LNCAP (cell line): ENCODE results near the gene MST1R.

Experiments
- TF ChIP-seq, protein P1 (sequence below): fragments of 450-650 bp; IDR thresholded peaks from 2 replicates; pipeline ENCODE4 v1.5.1; 2017; ENCODE audit warnings: mild to moderate bottlenecking

Gene MST1R

DNA sequence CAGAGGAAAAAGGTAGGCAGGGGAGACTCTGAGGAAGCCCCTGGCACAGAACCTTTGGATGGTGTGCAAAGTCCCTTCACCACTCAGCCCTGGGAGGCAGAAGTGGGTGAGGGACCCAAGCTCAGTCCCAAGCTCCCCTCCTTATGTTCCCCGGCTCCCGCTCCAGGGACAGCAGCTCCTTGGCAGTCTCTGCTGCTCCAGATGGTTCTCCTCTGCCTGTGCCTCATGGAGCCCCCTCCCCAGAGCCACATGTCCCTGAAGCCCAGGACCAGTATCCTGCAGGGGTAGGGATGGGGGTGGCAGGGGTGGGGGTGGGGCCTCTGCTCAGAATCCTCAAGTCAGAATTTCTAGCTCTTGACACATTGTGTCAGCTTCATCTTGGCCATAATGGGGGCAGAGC lies 26.0 kb downstream of the MST1R start:
- TF ChIP-seq, protein P1, sequence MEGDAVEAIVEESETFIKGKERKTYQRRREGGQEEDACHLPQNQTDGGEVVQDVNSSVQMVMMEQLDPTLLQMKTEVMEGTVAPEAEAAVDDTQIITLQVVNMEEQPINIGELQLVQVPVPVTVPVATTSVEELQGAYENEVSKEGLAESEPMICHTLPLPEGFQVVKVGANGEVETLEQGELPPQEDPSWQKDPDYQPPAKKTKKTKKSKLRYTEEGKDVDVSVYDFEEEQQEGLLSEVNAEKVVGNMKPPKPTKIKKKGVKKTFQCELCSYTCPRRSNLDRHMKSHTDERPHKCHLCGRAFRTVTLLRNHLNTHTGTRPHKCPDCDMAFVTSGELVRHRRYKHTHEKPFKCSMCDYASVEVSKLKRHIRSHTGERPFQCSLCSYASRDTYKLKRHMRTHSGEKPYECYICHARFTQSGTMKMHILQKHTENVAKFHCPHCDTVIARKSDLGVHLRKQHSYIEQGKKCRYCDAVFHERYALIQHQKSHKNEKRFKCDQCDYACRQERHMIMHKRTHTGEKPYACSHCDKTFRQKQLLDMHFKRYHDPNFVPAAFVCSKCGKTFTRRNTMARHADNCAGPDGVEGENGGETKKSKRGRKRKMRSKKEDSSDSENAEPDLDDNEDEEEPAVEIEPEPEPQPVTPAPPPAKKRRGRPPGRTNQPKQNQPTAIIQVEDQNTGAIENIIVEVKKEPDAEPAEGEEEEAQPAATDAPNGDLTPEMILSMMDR = no peak

DNA sequence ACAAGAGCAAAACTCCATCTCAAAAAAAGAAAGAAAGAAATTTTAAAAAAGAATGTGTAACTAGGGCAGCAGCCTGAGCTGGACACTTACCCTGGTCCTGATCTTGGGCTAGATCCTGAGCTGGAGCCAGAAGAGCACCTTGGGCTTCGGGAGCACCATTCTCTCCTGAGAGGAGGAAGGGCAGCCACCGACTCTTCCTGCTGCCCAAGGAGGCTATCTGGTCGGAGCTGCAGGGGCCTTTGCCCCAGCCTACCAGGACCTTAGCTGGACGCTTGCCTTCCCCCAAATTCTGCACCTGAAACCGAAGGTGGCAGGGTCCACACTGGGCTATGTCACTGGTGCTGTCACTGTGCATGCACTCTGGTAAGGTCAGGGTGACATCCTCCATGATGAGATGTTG lies 27.1 kb downstream of the MST1R start:
- TF ChIP-seq, protein P1 = no peak

- TF ChIP-seq, protein P1 = no peak
These were observed 30.1 kb downstream of the MST1R start for GRCh38 chr3:49873623-49874022.

- TF ChIP-seq, protein P1 = no peak
These were observed 30.8 kb downstream of the MST1R start for GRCh38 chr3:49872801-49873281.

GRCh38 chr3:49871531-49872153 lies 32.0 kb downstream of the MST1R start:
- TF ChIP-seq, protein P1 = no peak

DNA sequence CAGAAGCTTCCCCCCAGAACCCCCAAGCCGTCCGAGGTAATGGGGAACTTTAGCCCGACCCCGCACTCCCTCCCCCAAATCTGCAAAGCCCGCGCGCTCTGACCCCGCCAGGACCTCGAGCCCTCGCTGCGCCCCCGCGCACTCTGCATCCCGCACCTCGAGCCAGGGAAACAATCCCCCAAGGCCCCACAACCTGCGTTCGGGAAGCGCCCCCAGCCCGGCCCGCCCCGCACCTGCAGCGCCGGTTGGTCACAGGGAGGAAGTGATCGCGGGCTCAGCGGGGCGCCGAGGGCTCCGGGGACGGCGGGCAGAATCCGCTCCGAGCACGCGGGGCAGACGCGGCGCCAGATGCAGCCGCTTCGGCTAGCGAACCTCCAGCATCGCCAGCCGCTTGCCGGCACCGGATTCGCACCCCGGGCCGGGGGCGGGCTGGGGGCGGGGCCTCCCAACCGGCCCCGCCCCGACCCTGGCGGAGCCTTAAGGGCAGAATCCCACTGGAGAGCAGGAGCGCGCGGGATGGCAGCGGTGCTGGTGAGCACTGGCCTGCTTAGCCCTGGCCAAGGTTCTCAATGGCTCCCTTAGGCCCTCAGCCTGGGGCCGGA lies 34.0 kb downstream of the MST1R start, which contains the start of gene CAMKV:
CAMKV (minus strand) TSS at position 382 of the 602 bp plus-strand sequence. CDS start 7,518 bp downstream, outside the sequence.
- TF ChIP-seq, protein P1 = no peak

DNA sequence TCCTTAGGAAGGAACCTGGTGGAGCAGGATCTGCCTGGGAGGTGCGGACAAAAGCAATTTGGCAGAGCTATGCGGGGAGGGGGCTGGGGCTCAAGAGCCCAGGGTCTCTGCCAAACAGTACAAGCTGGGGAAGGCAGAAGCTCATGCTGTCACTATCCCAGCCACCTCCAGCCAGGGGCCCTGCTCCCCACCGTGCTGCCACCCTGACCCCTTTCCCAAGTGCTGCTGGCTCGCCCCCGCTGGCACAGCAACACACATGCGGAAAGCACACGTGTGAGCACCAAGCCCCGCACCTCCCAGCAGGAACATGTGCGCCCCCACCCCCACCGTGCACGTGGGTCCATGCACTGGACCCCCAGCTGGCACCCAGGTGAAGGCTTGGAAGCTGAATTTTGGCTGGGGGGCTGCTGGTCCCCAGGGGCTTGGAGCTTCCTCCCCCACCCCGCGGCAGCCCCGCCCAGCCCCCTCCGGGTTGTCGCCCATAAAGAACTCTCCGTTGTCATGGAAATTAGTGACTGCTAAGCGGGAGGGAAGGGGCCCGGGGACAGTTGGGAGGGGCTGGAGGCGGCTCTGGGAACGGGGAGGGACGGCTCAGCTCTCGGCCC lies 34.7 kb downstream of the MST1R start:
- TF ChIP-seq, protein P1 = no peak
